Measurements from ENCODE around the gene RPSA. TPM values are rescaled to one million over a fixed set of nuclear protein-coding genes. Genes with fewer than 3 reads are reported as not detected.
A peak's percentile ranks its signal among the peaks of the same experiment; 100 is the strongest.

Gene RPSA
- total and polyA plus RNA-seq, 9 of the 15 experiments (the other 6 are each of a cell fraction or from before 2014, with no cell fraction given), result 2,290 to 4,272 (median 2,730) TPM

- TF ChIP-seq HNRNPH1 (optimal IDR thresholded peaks at IDR 0.05; ENCODE audit: low read depth, low read length), result no peak
- TF ChIP-seq ARID3B (CRISPR knock-in tag; IDR thresholded peaks at IDR 0.05; ENCODE audit: borderline replicate concordance), result no peak
- no peak for TF ChIP-seq HEY1 (CRISPR knock-in tag; IDR thresholded peaks at IDR 0.05; ENCODE audit: borderline replicate concordance)
- TF ChIP-seq ZNF318 (IDR thresholded peaks at IDR 0.05; ENCODE audit: borderline replicate concordance in 1 of 2, low read depth in 1 of 2), result peak in 1 of 2 experiments; percentile 67; a peak in 1 of 4 replicates
- TF ChIP-seq CLOCK (CRISPR knock-in tag; IDR thresholded peaks at IDR 0.05; ENCODE audit: borderline replicate concordance), result no peak
- TF ChIP-seq BRF2 (IDR thresholded peaks at IDR 0.05; ENCODE audit: borderline replicate concordance, insufficient read depth, insufficient read length), result no peak
- TF ChIP-seq ESRRB (CRISPR knock-in tag; IDR thresholded peaks at IDR 0.05; ENCODE audit: borderline replicate concordance), result no peak
- no peak for TF ChIP-seq SMAD1 (IDR thresholded peaks at IDR 0.05; ENCODE audit: low read depth, low read length, partially characterized antibody)
- TF ChIP-seq HBP1 (CRISPR knock-in tag; IDR thresholded peaks at IDR 0.05), result no peak; the same call in 1 of the 2 replicates
Observed at GRCh38 chr3:39383045-39383880, 23.3 kb upstream of the RPSA start, which contains the start of gene SLC25A38 (continued).
